Ovary (tissue), 9 donors: ENCODE measurements around the gene MBD3. TPM values are rescaled to one million over a fixed set of nuclear protein-coding genes. Genes with fewer than 3 reads are reported as not detected.
"Not testable (repeated sequence)": the region's sequence is repeated elsewhere in the genome, so short reads cannot be mapped to it uniquely, and the experiment has no call there.

ENCODE experiments used
- DNase-seq, 5 donors: peaks; one replicate each; pipeline ENCODE4 v3.0.0-alpha.2; 2019 to 2020
- H3K27ac ChIP-seq, 2 donors: fragments of 200-600 bp; one replicate each; pipeline versions ENCODE4 v1.5.1 to v1.8.0; 2019 to 2022
- H3K27me3 ChIP-seq: fragments of 200-600 bp; one replicate; pipeline ENCODE4 v1.8.0; 2022
- H3K36me3 ChIP-seq: fragments of 200-600 bp; sonication (generic); one replicate; pipeline ENCODE4 v1.5.1; 2019
- H3K4me1 ChIP-seq: one replicate; pipeline ENCODE4 v1.8.1; 2013; ENCODE audit warnings: mild to moderate bottlenecking, moderate library complexity; ENCODE audit not compliant: insufficient read depth
- H3K4me3 ChIP-seq: fragments of 200-600 bp; sonication (generic); one replicate; pipeline ENCODE4 v1.5.1; 2017
- H3K9me3 ChIP-seq, 2 donors: fragments of 200-600 bp in 1 of 2; sonication (generic) in 1 of 2; one replicate each; pipeline versions ENCODE4 v1.5.1 to v1.8.1; 2013 to 2019; ENCODE audit warnings: mild to moderate bottlenecking in 1 of 2, moderate library complexity in 1 of 2
- CTCF ChIP-seq, 3 donors: fragments of 450-650 bp in 2 of 3; fragments of 200-600 bp in 1 of 3; IDR thresholded peaks; one replicate each; pipeline versions ENCODE4 v1.5.1 to v1.8.0; 2016 to 2022; ENCODE audit warnings: antibody characterized with exemption in 3 of 3, mild to moderate bottlenecking in 1 of 3
- EP300 ChIP-seq: sonication (generic); formaldehyde crosslinking; IDR thresholded peaks from one replicate; pipeline ENCODE4 v1.6.1; 2017; ENCODE audit warnings: antibody characterized with exemption
- POLR2A ChIP-seq: fragments of 450-650 bp; IDR thresholded peaks from one replicate; pipeline ENCODE4 v1.6.1; 2017; ENCODE audit warnings: antibody characterized with exemption, mild to moderate bottlenecking, moderate library complexity
- WGBS, 3 donors: extraction: QIAGEN DNeasy Blood & Tissue Kit in 1 of 3; methylation state at CpG; one replicate each; pipeline versions ENCODE4 v1.1.5 to v1.1.7; 2013 to 2017; 5-methylcytosine and 5-hydroxymethylcytosine counted together
- intact Hi-C, 4 donors: fragments of 100-400 bp; cut with DNase I; formaldehyde crosslinking; loops; one replicate each; pipeline versions ENCODE4 v1.11.0 to v1.15.1; 2022 to 2023
- polyA plus RNA-seq, 2 donors: library from polyadenylated mRNA; stranded (reverse); fragments of 200-250 nt in 1 of 2; fragments of 350-450 nt in 1 of 2; fragmentation: Illumina TruSeq in 1 of 2; extraction: RNeasy Lipid Tissue Mini Kit (QIAGEN cat#74804) in 1 of 2; gene quantifications; one replicate each; pipeline ENCODE4 v1.2.3, GENCODE V29; 2013 to 2014
- total RNA-seq, 7 donors: library from RNA; depleted of rRNA in 2 of 7; stranded (reverse); fragments of >200 nt in 2 of 7; fragmentation: NEBNext Ultra II Directional in 3 of 7; extraction: Animal tissue kit (Norgen Biotek cat#: 25700) in 3 of 7; gene quantifications; one replicate each; pipeline versions ENCODE4 v1.1.0 to v1.2.4, GENCODE V29; 2016 to 2023
- donor health status: DM: no; HTN: no; CAD: no; lungs with moderate emphysema.
- donor health status: DM: no; HTN: no; CAD: no.
- donor health status: Bipolar disorder and iron deficiency.
- donor health status: DM: yes; HTN: yes; CAD: no.
- donor health status: DM: no; HTN: no; CAD: no.
- donor health status: DM: yes; HTN: yes; CAD: no.

The MBD3 gene
- total and polyA plus RNA-seq, 9 donors, result 2.1 to 94.7 (median 74.3) TPM

- intact Hi-C loops, result no loop called here
- no peaks in the 10 kb centered on the region for H3K9me3 ChIP-seq
- 2 to 7% (median 2%) methylated on average over 15 of the region's 15 CpGs for WGBS, 3 donors
- H3K4me3 ChIP-seq, result no peak overlapping the region
- no peak overlapping the region for H3K27ac ChIP-seq
- no peak for TF ChIP-seq EP300
- no peak for TF ChIP-seq CTCF (IDR thresholded peaks at IDR 0.05)
- no peak for TF ChIP-seq POLR2A
- H3K36me3 ChIP-seq, result no peaks in the 10 kb centered on the region
- peaks cover 8% of the 10 kb centered on the region for H3K4me1 ChIP-seq
- peak in 4 of 5 donors; percentile 48 to 87 (median 67) for DNase-seq
- no peaks in the 10 kb centered on the region for H3K27me3 ChIP-seq
Observed at GRCh38 chr19:1538978-1539377, 53.7 kb downstream of the MBD3 start.

GRCh38 chr19:1535699-1536098 is 57.0 kb downstream of the MBD3 start:
- H3K36me3 ChIP-seq, DNase-seq, H3K27ac ChIP-seq, intact Hi-C loops, H3K4me3 ChIP-seq, H3K4me1 ChIP-seq, H3K9me3 ChIP-seq, H3K27me3 ChIP-seq: not testable (repeated sequence)
- WGBS, 3 donors, result 93 to 99% (median 96%) methylated on average over 7 of the region's 7 CpGs

GRCh38 chr19:1534972-1535371 is 57.7 kb downstream of the MBD3 start:
- Histone ChIP-seq H3K9me3 (no peaks in the 10 kb centered on the region), H3K27ac (no peak overlapping the region), H3K4me1 (peaks cover 4% of the 10 kb centered on the region), H3K36me3 (no peaks in the 10 kb centered on the region), H3K27me3 (no peaks in the 10 kb centered on the region), H3K4me3 (no peak overlapping the region)
- intact Hi-C loops, result no loop called here
- TF ChIP-seq POLR2A (no peak), CTCF (IDR thresholded peaks at IDR 0.05) (no peak), EP300 (no peak)
- peak in 1 of 5 donors; percentile 14 for DNase-seq
- WGBS, 3 donors, result 80 to 89% (median 87%) methylated on average over 13 to 14 of the region's 14 CpGs

GRCh38 chr19:1533510-1534150 is 59.0 kb downstream of the MBD3 start:
- TF ChIP-seq CTCF (IDR thresholded peaks at IDR 0.05) (no peak), EP300 (no peak), POLR2A (no peak)
- no peak for DNase-seq
- WGBS, 3 donors, result 79 to 87% (median 80%) methylated on average over 22 to 23 of the region's 23 CpGs
- no peaks in the 10 kb centered on the region for H3K27me3 ChIP-seq
- intact Hi-C loops, result no loop called here
- peaks cover under 1% of the 10 kb centered on the region for H3K4me1 ChIP-seq
- no peak overlapping the region for H3K27ac ChIP-seq
- no peaks in the 10 kb centered on the region for H3K9me3 ChIP-seq
- no peak overlapping the region for H3K4me3 ChIP-seq
- no peaks in the 10 kb centered on the region for H3K36me3 ChIP-seq

DNA sequence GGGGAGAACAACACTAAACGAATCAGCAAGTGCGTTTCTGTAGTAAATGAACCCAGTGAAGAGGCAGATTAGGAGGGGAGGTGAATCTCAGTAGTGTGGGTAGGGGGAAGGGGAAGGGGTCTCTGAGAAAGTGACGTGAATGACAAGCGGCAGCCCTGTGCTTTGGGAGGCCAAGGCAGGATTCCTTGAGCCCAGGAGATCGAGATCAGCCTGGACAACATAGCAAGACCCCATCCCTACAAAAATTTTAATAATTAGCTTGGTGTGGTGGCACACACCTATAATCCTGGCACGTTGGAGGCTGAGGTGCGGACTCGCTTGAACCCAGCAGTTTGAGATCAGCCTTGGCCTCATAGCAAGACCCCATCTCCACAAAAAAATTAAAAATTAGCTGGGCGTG is 60.7 kb downstream of the MBD3 start:
- Histone ChIP-seq H3K4me1 (no peaks in the 10 kb centered on the region), H3K27ac (no peak overlapping the region), H3K9me3 (no peaks in the 10 kb centered on the region), H3K27me3 (no peaks in the 10 kb centered on the region), H3K36me3 (no peaks in the 10 kb centered on the region), H3K4me3 (no peak overlapping the region)
- intact Hi-C loops, result no loop called here
- 88 to 95% (median 93%) methylated on average over 9 of the region's 9 CpGs for WGBS, 3 donors
- no peak for DNase-seq
- TF ChIP-seq CTCF (IDR thresholded peaks at IDR 0.05), result no peak
- TF ChIP-seq EP300, result no peak
- TF ChIP-seq POLR2A, result no peak
